K562 (cell line): ENCODE data around the gene DHRS12. TPM values are rescaled to one million over a fixed set of nuclear protein-coding genes. Genes with fewer than 3 reads are reported as not detected.

ENCODE experiments used
- ATF1 ChIP-seq, 2 experiments: fragments of 450-650 bp in 1 of 2; IDR thresholded peaks; 2 replicates each; pipeline ENCODE4 v1.6.1; 2016; ENCODE audit warnings: missing compliant biosample characterization in 1 of 2, missing genetic modification characterization in 1 of 2
- ATF2 ChIP-seq: sonication (generic); formaldehyde crosslinking; IDR thresholded peaks from 2 replicates; pipeline ENCODE4 v1.8.1; 2022; ENCODE audit warnings: missing genetic modification reagents
- CREM ChIP-seq: IDR thresholded peaks from 2 replicates; pipeline ENCODE4 v1.6.1; 2014; ENCODE audit warnings: antibody characterized with exemption, low read depth
- EP300 ChIP-seq: IDR thresholded peaks from 2 replicates; pipeline ENCODE4 v1.6.1; 2012; ENCODE audit warnings: low read length, improper control_type of control experiment
- HDAC2 ChIP-seq: fragments of 450-650 bp; IDR thresholded peaks from 2 replicates; pipeline ENCODE4 v1.6.1; 2016; ENCODE audit warnings: mild to moderate bottlenecking
- NEUROD1 ChIP-seq: fragments of 150-350 bp; IDR thresholded peaks from 2 replicates; pipeline ENCODE4 v1.6.1; 2014; ENCODE audit warnings: borderline replicate concordance, low read length, low read depth; ENCODE audit not compliant: partially characterized antibody
- PATZ1 ChIP-seq: fragments of 250-450 bp; sonication (Bioruptor Pico); IDR thresholded peaks from 2 replicates; pipeline ENCODE4 v1.5.0; 2020; ENCODE audit warnings: mild to moderate bottlenecking, borderline replicate concordance
- RAD51 ChIP-seq: fragments of 450-650 bp; IDR thresholded peaks from 2 replicates; pipeline ENCODE4 v1.7.1; 2016; ENCODE audit warnings: low read depth, mild to moderate bottlenecking, borderline replicate concordance
- SIN3B ChIP-seq: fragments of 450-650 bp; IDR thresholded peaks from 2 replicates; pipeline ENCODE4 v1.6.1; 2017; ENCODE audit warnings: low read depth, mild to moderate bottlenecking, moderate library complexity
- SMARCE1 ChIP-seq: fragments of 450-650 bp; IDR thresholded peaks from 2 replicates; pipeline ENCODE4 v1.7.1; 2016; ENCODE audit warnings: mild to moderate bottlenecking
- SP2 ChIP-seq: IDR thresholded peaks from 2 replicates; pipeline ENCODE4 v1.6.1; 2011; ENCODE audit warnings: mild to moderate bottlenecking, low read depth, low read length, moderate library complexity; ENCODE audit not compliant: poor library complexity, severe bottlenecking; ENCODE audit errors: extremely low read depth
- TCFL5 ChIP-seq: fragments of 250-450 bp; sonication (Bioruptor Pico); conservative IDR thresholded peaks from 2 replicates; pipeline ENCODE4 v1.6.1; 2021; ENCODE audit warnings: mild to moderate bottlenecking, moderate library complexity, matching md5 sums
- ZBTB11 ChIP-seq, 3 experiments: fragments of 200-800 bp in 1 of 3; fragments of 250-450 bp in 1 of 3; fragments of 450-650 bp in 1 of 3; sonication (Bioruptor Pico) in 1 of 3; sonication (Bioruptor generic) in 1 of 3; formaldehyde crosslinking in 1 of 3; IDR thresholded peaks; 2 replicates each; pipeline versions ENCODE4 v1.6.1 to v1.8.0; 2016 to 2022; ENCODE audit warnings: mild to moderate bottlenecking in 2 of 3, missing genetic modification characterization in 2 of 3, missing compliant biosample characterization in 1 of 3, moderate library complexity in 1 of 3
- ZC3H4 ChIP-seq: sonication (generic); formaldehyde crosslinking; IDR thresholded peaks from 2 replicates; pipeline ENCODE4 v1.9.0; 2021; ENCODE audit warnings: missing genetic modification reagents, borderline replicate concordance
- ZNF212 ChIP-seq: fragments of 450-650 bp; formaldehyde crosslinking; IDR thresholded peaks from 2 replicates; pipeline ENCODE4 v1.4.0; 2020; ENCODE audit warnings: mild to moderate bottlenecking
- ZNF23 ChIP-seq: fragments of 250-450 bp; sonication (Bioruptor Pico); IDR thresholded peaks from 2 replicates; pipeline ENCODE4 v1.4.0; 2020; ENCODE audit warnings: mild to moderate bottlenecking
- ZNF740 ChIP-seq, 3 experiments: fragments of 200-800 bp in 1 of 3; sonication (Bioruptor generic) in 1 of 3; sonication (generic) in 1 of 3; formaldehyde crosslinking in 1 of 3; IDR thresholded peaks; 2 replicates each; pipeline versions ENCODE4 v1.6.1 to v1.8.0; 2016 to 2022; ENCODE audit warnings: mild to moderate bottlenecking in 2 of 3, missing compliant biosample characterization in 2 of 3, missing genetic modification characterization in 2 of 3, missing genetic modification reagents in 1 of 3
- polyA plus RNA-seq, 8 experiments: library from polyadenylated mRNA; depleted of rRNA in 4 of 8; stranded (reverse) in 5 of 8; unstranded in 3 of 8; fragments of >200 nt; fragmentation: Nextera tagmentation in 2 of 8; fragmentation: Illumina TruSeq in 1 of 8; extraction: Ambion mirVana in 2 of 8; extraction: Trizol in 1 of 8; gene quantifications; 2 replicates each; pipeline versions ENCODE4 v1.2.1 to v1.2.3, GENCODE V29; 2011 to 2014; ENCODE audit warnings: inconsistent platforms in 1 of 8, missing spikeins in 1 of 8
- total RNA-seq, 7 experiments: library from RNA; depleted of rRNA in 6 of 7; stranded (reverse); fragments of >200 nt in 6 of 7; fragmentation: Illumina TruSeq in 2 of 7; extraction: Trizol in 2 of 7; gene quantifications; 2 replicates each; pipeline versions ENCODE4 v1.2.1 to v1.2.3, GENCODE V29; 2011 to 2021; ENCODE audit warnings: low replicate concordance in 1 of 7

Gene DHRS12
- total and polyA plus RNA-seq, 9 of the 15 experiments (the other 6 are each of a cell fraction or from before 2014, with no cell fraction given): 0.62 to 2.7 (median 0.98) TPM

- no peak for TF ChIP-seq ZNF740 (CRISPR knock-in tag; IDR thresholded peaks at IDR 0.05)
- TF ChIP-seq ZNF740 (tag; IDR thresholded peaks at IDR 0.05): no peak
- TF ChIP-seq TCFL5 (CRISPR knock-in tag): no peak
- TF ChIP-seq ZNF212 (CRISPR knock-in tag): no peak
- TF ChIP-seq SIN3B: no peak
- peak; percentile 65; the same call in 1 of the 2 replicates for TF ChIP-seq SMARCE1
- TF ChIP-seq ZC3H4 (CRISPR knock-in tag): no peak
- TF ChIP-seq SP2: no peak
- TF ChIP-seq HDAC2: peak; percentile 69; the same call in 1 of the 2 replicates
- no peak for TF ChIP-seq NEUROD1
- no peak for TF ChIP-seq RAD51
- peak; percentile 78 for TF ChIP-seq CREM
- TF ChIP-seq EP300: peak; percentile 61
- no peak for TF ChIP-seq PATZ1
- no peak for TF ChIP-seq ATF2 (CRISPR knock-in tag)
- TF ChIP-seq ATF1 (CRISPR knock-in tag; IDR thresholded peaks at IDR 0.05): no peak
- peak; percentile 63; the same call in 1 of the 2 replicates for TF ChIP-seq ATF1 (tag; IDR thresholded peaks at IDR 0.05)
- TF ChIP-seq ZNF23 (CRISPR knock-in tag): no peak
- TF ChIP-seq ZBTB11 (CRISPR knock-in tag; IDR thresholded peaks at IDR 0.05): 0 out of 6 replicates have a peak, but pooled peaks of 1 of the 3 experiments have one; percentile 45
Measured at GRCh38 chr13:51785712-51786424, 18.1 kb downstream of the DHRS12 start (continued).
